Endothelial cell of hepatic sinusoid (primary cell): Measurements from ENCODE around the gene NCAPD2.

Experiments
- in situ Hi-C: cut with HindIII; loops from 2 replicates; pipeline ENCODE4 v1.10.0; 2017; ENCODE audit warnings: low sequenced_read_pairs

NCAPD2 gene, protein sequence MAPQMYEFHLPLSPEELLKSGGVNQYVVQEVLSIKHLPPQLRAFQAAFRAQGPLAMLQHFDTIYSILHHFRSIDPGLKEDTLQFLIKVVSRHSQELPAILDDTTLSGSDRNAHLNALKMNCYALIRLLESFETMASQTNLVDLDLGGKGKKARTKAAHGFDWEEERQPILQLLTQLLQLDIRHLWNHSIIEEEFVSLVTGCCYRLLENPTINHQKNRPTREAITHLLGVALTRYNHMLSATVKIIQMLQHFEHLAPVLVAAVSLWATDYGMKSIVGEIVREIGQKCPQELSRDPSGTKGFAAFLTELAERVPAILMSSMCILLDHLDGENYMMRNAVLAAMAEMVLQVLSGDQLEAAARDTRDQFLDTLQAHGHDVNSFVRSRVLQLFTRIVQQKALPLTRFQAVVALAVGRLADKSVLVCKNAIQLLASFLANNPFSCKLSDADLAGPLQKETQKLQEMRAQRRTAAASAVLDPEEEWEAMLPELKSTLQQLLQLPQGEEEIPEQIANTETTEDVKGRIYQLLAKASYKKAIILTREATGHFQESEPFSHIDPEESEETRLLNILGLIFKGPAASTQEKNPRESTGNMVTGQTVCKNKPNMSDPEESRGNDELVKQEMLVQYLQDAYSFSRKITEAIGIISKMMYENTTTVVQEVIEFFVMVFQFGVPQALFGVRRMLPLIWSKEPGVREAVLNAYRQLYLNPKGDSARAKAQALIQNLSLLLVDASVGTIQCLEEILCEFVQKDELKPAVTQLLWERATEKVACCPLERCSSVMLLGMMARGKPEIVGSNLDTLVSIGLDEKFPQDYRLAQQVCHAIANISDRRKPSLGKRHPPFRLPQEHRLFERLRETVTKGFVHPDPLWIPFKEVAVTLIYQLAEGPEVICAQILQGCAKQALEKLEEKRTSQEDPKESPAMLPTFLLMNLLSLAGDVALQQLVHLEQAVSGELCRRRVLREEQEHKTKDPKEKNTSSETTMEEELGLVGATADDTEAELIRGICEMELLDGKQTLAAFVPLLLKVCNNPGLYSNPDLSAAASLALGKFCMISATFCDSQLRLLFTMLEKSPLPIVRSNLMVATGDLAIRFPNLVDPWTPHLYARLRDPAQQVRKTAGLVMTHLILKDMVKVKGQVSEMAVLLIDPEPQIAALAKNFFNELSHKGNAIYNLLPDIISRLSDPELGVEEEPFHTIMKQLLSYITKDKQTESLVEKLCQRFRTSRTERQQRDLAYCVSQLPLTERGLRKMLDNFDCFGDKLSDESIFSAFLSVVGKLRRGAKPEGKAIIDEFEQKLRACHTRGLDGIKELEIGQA (N-terminal part only)

DNA sequence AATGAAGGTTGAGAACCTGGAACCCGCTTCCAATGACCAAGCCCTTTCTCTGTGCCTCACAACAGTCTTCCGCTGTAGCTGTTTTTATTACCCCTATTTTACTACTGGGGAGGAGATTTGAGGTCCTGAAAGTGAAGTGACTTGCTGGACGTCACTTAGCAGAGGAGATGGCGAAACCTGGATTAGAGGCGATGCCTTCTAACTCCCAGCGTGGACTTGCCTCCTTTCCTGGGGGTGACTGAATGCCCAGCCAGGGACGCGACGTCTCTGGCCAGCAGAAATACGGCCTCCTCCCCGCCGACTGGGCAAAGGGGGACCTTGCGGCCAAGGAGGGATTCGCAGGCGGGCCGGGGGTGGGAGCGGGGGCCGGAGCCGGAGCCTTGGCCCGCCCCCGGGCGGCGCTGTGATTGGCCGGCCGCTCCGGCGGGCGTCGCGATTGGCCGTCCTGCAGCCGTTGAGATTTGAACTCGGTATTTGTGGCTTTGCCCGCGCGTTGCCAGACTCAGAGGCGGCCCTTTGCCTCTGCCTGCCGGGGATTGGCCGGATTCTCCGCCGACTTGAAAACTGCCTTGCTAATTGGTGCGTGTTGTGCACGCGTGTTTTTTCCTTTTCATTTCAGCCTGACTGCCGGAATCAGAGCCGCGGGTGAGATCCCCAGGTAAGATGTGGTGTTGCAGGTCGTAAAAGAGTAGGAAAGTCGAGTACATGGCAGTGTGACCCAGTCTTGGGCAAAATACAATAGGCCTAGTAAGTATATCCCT is at the start of gene NCAPD2:
TSS of gene NCAPD2 (plus strand) at position 606 of the 761 bp plus-strand sequence. CDS start 997 bp downstream, outside the sequence.
- in situ Hi-C loops: no loop called here

DNA sequence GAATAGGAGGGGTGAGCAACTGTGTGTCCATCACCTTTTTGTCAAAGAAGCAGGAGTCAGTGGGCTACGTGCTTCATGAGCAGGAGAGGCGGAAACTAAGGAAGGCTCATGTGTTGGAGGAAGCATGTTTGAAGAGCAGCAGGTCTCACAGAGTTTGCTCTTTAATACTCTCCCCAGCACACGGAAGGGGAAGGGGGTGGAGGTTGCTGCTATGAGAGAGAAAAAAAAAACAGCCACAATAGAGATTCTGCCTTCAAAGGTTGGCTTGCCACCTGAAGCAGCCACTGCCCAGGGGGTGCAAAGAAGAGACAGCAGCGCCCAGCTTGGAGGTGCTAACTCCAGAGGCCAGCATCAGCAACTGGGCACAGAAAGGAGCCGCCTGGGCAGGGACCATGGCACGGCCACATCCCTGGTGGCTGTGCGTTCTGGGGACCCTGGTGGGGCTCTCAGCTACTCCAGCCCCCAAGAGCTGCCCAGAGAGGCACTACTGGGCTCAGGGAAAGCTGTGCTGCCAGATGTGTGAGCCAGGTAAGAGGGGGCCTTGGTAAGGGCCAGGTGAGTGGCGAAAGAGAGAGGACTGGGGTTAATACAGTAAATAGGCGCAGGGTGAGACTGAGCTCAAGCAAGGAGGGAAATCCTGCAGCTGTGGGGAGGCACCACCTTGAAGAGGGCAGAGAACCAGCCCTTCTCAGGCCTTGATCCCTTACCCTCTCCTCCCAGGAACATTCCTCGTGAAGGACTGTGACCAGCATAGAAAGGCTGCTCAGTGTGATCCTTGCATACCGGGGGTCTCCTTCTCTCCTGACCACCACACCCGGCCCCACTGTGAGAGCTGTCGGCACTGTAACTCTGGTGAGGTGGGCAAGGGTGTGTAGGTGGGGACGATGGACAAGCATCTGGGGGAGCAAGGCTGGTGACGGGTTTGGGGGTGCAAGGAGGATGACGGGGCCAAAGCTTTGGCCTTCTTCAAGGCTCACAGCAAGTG is 48.9 kb upstream of the NCAPD2 start, which contains the start of gene CD27:
TSS of gene CD27 (plus strand) at position 252 of the 985 bp plus-strand sequence. CDS start at position 393, 141 bp downstream.
- in situ Hi-C loops: loop anchor here (5.0 kb wide), 1 partner anchor 53 kb away; no protein-coding TSS in a partner anchor

DNA sequence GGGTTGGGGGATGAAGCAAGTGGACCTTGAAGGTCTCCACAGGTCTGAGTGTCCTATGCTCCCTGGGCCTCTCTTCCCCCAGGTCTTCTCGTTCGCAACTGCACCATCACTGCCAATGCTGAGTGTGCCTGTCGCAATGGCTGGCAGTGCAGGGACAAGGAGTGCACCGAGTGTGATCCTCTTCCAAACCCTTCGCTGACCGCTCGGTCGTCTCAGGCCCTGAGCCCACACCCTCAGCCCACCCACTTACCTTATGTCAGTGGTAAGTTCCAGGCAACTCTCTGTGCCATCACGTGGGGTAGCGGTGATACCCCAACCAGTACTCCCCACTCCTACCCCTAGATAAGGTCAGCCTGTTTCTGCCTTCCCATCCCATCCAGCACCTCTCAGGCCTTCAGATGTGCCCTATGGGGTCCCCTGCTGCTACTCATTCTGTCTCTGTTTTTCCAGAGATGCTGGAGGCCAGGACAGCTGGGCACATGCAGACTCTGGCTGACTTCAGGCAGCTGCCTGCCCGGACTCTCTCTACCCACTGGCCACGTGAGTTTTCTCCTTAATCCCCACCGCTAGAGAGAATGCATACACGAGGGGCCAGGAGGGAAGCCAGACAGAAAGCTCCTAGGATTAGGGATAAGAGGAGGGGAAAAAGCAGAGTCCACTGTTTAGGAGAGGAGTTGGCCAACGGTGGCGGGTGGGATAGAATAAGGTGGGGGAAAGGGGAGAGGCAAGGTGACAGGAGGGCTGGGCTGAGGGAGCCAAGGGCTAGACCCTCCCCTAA is 43.6 kb upstream of the NCAPD2 start:
- in situ Hi-C loops: no loop called here

DNA sequence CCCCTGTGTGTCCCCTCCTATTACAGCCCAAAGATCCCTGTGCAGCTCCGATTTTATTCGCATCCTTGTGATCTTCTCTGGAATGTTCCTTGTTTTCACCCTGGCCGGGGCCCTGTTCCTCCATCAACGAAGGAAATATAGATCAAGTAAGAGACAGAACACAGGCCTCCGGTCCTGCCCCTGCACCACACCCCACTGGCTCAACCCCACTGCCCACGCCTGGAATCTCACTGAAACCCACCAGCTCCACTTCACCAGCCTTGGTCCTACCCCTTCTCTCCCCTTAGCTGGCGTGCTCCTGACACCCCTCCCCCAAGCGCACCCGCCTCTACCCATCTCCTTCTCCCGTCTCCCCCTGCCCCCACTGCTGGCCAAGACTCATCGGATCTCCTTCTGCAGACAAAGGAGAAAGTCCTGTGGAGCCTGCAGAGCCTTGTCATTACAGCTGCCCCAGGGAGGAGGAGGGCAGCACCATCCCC is 43.0 kb upstream of the NCAPD2 start:
- in situ Hi-C loops: no loop called here

DNA sequence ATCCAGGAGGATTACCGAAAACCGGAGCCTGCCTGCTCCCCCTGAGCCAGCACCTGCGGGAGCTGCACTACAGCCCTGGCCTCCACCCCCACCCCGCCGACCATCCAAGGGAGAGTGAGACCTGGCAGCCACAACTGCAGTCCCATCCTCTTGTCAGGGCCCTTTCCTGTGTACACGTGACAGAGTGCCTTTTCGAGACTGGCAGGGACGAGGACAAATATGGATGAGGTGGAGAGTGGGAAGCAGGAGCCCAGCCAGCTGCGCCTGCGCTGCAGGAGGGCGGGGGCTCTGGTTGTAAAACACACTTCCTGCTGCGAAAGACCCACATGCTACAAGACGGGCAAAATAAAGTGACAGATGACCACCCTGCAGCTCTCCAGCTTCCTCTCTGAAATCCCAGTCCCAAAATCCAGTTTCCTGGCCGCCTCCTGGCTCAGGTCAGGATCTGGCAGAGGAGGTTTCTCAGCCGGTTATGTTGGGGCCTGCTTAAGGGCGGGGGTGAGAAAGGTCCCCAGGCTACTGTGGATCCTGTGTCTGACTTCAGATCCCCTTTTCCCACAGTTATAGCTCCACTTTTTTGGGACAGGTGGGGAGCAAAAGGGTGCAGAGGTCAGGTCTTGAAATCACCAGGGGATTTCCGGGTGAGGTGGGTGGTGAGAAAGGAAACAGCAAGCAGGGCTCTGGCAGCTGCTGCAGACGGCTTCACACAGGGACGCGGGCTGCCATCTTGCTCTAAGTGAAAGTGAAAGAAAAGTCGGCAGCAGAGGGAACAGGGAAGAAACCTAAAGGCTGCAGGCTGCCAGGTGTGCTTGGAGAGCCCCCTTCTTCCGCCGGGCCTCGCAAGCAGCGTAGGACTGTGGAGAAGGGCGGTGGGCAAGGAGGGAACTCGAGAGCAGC is 42.3 kb upstream of the NCAPD2 start, which contains the start of gene TAPBPL:
TSS of gene TAPBPL (plus strand) at position 695 of the 897 bp plus-strand sequence. CDS start 207 bp downstream, outside the sequence.
- in situ Hi-C loops: no loop called here

DNA sequence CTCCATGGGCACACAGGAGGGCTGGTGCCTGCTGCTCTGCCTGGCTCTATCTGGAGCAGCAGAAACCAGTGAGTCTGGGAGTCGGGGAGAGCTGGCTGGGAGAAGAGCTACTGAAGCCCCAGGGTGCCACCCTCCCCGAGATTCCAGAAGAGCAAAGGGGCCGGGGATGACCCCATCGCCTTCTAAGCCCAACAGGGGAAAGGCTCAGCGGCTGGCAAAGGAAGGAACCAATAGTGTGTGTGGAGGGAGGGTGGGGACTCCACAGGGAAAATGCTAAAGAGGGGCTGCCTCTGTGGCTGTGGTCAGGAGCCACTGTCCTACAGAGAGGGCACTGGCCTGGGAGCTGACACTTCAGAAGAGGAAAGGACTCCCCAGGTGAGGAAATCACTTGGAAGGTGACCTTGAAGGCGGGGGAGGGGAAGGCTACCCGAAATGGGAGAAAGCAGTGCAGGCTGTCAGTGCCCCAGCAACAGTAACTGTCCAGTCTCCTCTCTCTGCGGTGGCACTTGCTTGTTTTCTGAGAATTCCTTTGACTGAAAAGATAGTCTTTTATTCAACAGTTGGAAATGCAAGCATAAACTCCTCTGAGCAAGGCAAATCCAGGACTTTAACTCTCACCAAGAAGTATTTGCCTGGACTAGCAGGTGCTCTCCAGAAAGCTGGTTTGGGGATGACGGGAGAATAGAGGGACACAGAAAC is 41.5 kb upstream of the NCAPD2 start:
- in situ Hi-C loops: no loop called here

DNA sequence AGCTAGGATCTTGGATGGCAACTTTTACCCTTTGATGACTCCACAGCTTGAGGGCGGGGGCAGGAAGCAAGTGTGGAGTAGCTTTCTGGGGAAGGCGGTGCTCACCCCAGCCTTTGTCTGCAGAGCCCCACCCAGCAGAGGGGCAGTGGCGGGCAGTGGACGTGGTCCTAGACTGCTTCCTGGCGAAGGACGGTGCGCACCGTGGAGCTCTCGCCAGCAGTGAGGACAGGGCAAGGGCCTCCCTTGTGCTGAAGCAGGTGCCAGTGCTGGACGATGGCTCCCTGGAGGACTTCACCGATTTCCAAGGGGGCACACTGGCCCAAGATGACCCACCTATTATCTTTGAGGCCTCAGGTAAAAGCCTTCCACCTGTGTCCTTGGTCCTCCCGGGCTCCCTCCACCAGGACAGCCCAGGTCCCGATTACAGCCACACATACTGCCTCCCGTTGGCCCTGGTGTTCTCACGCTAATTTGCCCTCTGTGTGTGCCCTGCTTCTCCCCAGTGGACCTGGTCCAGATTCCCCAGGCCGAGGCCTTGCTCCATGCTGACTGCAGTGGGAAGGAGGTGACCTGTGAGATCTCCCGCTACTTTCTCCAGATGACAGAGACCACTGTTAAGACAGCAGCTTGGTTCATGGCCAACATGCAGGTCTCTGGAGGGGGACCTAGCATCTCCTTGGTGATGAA is 40.8 kb upstream of the NCAPD2 start:
- in situ Hi-C loops: no loop called here

DNA sequence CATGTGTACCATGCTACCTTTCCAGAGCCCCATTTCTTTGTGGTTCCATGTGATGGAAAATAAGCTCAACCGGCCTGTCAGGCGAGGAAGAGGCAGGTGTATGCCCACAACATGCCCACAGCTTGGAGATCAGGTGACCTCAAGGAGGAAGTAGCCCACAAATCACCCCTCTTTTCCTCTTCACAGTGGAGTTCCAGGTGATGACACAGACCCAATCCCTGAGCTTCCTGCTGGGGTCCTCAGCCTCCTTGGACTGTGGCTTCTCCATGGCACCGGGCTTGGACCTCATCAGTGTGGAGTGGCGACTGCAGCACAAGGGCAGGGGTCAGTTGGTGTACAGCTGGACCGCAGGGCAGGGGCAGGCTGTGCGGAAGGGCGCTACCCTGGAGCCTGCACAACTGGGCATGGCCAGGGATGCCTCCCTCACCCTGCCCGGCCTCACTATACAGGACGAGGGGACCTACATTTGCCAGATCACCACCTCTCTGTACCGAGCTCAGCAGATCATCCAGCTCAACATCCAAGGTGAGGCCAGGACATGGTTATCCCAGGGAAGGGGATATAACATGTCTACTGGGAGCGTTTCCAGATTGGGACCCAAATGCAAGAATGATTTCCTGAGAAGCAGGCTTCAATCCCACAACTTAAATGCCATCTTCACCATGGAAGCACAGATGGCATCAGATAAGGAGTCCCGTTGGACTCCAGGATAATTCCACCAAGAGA is 36.5 kb upstream of the NCAPD2 start:
- in situ Hi-C loops: no loop called here

DNA sequence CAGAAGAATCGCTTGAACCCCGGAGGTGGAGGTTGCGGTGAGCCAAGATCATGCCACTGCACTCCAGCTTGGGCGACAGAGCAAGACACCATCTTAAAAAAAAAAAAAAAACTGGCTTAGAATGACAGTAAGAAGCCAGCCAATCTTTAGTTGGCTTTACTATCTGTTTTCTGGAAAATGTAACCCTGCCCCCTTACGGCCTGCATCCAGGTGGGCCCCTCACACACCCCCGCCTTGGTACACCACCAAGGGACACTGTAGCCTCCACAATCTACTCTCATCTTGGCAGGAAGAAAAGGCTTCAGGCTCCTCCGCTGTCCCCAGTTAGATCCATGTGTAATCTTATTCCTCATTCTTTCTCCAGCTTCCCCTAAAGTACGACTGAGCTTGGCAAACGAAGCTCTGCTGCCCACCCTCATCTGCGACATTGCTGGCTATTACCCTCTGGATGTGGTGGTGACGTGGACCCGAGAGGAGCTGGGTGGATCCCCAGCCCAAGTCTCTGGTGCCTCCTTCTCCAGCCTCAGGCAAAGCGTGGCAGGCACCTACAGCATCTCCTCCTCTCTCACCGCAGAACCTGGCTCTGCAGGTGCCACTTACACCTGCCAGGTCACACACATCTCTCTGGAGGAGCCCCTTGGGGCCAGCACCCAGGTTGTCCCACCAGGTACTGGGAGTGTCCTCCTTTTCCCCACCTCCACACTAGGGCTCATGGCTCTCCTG is 35.5 kb upstream of the NCAPD2 start:
- in situ Hi-C loops: no loop called here

DNA sequence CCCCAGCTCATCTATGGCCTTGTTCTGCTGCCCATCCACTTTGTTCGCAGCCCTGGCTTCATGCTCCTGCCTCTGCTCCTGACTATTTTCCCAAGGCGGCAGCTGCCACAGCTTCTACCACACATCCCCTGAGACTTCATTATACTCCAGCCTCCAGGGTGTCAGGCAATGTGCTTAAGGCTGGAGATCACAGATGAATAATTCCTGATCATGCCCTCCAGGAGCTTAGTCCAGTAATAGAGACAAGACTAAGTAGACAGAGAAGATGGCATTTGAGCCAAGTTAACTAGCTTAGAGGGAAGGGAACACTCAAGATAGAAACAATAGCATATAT is 34.9 kb upstream of the NCAPD2 start:
- in situ Hi-C loops: no loop called here

DNA sequence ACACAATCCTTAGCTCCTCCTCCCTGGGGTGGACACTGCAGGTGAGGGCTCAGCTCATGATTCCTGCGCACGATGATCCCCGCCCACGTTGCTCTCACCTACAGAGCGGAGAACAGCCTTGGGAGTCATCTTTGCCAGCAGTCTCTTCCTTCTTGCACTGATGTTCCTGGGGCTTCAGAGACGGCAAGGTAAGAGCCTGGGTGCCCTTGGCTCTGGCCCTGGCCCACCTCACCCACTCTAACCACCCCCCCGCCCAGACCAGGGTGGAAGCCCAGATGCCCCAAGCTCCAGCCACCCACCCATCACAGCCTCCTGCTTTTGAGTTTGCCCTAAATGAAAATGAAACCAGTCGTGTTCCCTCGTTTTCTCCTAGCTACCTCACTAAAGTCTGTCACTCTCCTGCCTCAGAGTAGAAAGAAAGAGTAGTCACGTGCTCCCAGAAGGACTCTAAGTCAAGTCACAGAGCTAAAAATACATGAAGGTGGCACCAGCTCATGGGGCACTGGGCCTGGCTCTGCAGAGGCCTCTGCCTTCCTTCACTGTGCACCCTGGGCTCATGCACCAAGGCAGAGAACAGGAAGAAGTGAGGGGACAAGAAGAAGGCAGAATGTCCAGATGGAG is 33.0 kb upstream of the NCAPD2 start:
- in situ Hi-C loops: no loop called here

DNA sequence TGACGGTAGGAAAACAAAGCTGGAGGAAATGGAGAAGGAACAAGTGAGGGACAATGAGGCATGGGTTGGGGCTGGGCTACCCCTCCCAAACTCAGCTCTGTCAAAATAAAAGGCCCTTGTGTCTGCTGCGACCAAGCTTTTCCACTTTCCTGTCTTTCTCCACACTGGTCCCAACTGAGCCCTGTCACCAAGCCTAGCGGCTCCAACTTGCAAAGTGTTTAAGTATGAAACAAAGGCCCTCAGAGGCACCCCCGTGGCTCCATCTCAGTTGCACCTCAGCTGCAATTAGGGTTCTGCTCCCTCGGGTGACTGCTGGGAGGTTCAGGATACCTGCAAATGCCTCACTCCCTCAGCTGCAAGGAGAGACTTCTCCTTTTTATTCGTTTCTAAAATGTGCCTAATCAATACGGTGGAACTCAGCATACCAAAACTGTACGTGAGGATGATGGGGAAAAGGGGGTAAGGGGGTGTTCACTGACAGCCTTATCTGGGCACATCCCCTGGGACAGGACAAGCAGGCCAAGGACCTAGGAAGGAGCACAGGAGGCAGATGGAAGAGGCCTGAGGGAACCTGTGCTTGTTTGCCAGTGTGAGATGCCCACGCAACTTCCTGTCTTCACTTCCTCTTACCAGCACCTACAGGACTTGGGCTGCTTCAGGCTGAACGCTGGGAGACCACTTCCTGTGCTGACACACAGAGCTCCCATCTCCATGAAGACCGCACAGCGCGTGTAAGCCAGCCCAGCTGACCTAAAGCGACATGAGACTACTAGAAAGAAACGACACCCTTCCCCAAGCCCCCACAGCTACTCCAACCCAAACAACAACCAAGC is 32.3 kb upstream of the NCAPD2 start:
- in situ Hi-C loops: no loop called here
